CD4-positive, alpha-beta T cell (primary cell): ENCODE measurements around the gene ANKRD13B. TPM values are rescaled to one million over a fixed set of nuclear protein-coding genes. Genes with fewer than 3 reads are reported as not detected.
"Not testable (repeated sequence)": the region's sequence is repeated elsewhere in the genome, so short reads cannot be mapped to it uniquely, and the experiment has no call there.

Experiments used
- ATAC-seq: fragments of 200-7000 bp; cut with Tn5 transposase; one replicate; pipeline ENCODE4 v1.10.0; 2022; ENCODE audit warnings: mild to moderate bottlenecking; ENCODE audit not compliant: poor library complexity
- CTCF ChIA-PET: fragments of 350-600 bp; sonication (Branson Sonifier 250); formaldehyde crosslinking; loops from one replicate; lab custom pipeline; 2021; ENCODE audit warnings: antibody characterized with exemption, inconsistent platforms; lab: Charles Lee
- POLR2A ChIA-PET: fragments of 350-600 bp; sonication (Branson Sonifier 250); formaldehyde crosslinking; loops from one replicate; lab custom pipeline; 2021; ENCODE audit warnings: antibody characterized with exemption, inconsistent platforms; lab: Charles Lee
- DNase-seq, 14 experiments: peaks; one replicate each; pipeline ENCODE4 v3.0.0-alpha.2; 2013 to 2020; ENCODE audit warnings: mixed read lengths in 2 of 14
- H3K27ac ChIP-seq, 2 donors: one replicate each; pipeline versions ENCODE4 v1.5.1 to v1.7.0; 2013; ENCODE audit warnings: low read length in 2 of 2, low read depth in 1 of 2, mild to moderate bottlenecking in 1 of 2
- H3K27me3 ChIP-seq, 2 experiments: 1 replicate in 1 of 2; 2 replicates in 1 of 2; pipeline versions ENCODE4 v1.6.1 to v1.7.0; 2013; ENCODE audit warnings: low read length in 2 of 2, control low read depth in 1 of 2, mild to moderate bottlenecking in 1 of 2, moderate library complexity in 1 of 2; ENCODE audit not compliant: insufficient read depth in 2 of 2, control insufficient read depth in 1 of 2
- H3K36me3 ChIP-seq: one replicate; pipeline ENCODE4 v1.6.1; 2013; ENCODE audit warnings: low read length, control low read depth; ENCODE audit not compliant: insufficient read depth
- H3K4me1 ChIP-seq: one replicate; pipeline ENCODE4 v1.6.1; 2013; ENCODE audit warnings: low read length, control low read depth; ENCODE audit not compliant: insufficient read depth
- H3K4me3 ChIP-seq: one replicate; pipeline ENCODE4 v1.5.1; 2013; ENCODE audit warnings: mild to moderate bottlenecking, low read length, moderate library complexity
- H3K9me3 ChIP-seq, 2 experiments: 1 replicate in 1 of 2; 2 replicates in 1 of 2; pipeline versions ENCODE4 v1.6.1 to v1.7.0; 2013; ENCODE audit warnings: low read length in 2 of 2, mild to moderate bottlenecking in 2 of 2, control low read depth in 1 of 2, moderate library complexity in 1 of 2; ENCODE audit not compliant: control insufficient read depth in 1 of 2, insufficient read depth in 1 of 2
- H3K27ac Mint-ChIP-seq: one replicate; pipeline ENCODE4 v1.8.0; 2020; ENCODE audit warnings: mixed read lengths
- H3K27me3 Mint-ChIP-seq: one replicate; pipeline ENCODE4 v1.8.0; 2021; ENCODE audit warnings: mixed read lengths
- H3K36me3 Mint-ChIP-seq: one replicate; pipeline ENCODE4 v1.8.0; 2021; ENCODE audit warnings: low read depth, mixed read lengths
- H3K4me1 Mint-ChIP-seq: one replicate; pipeline ENCODE4 v1.8.0; 2021; ENCODE audit warnings: low read depth, mixed read lengths
- H3K4me3 Mint-ChIP-seq: one replicate; pipeline ENCODE4 v1.8.0; 2020; ENCODE audit warnings: mild to moderate bottlenecking, mixed read lengths
- H3K9me3 Mint-ChIP-seq: one replicate; pipeline ENCODE4 v1.8.0; 2020; ENCODE audit warnings: mixed read lengths
- intact Hi-C, 2 experiments: fragments of 100-400 bp; cut with DNase I in 1 of 2; cut with micrococcal nuclease in 1 of 2; formaldehyde crosslinking; loops; one replicate each; pipeline versions ENCODE4 v1.15.1 to v1.9.0; 2023 to 2025; cut with DNase I, micrococcal nuclease
- total RNA-seq, 174 experiments: library from RNA in 2 of 174; stranded (reverse) in 2 of 174; gene quantifications; one replicate each; pipeline ENCODE4 v1.2.3 and lab custom pipeline; 2021 to 2026
- TF ChIP-seq, protein P1 (sequence below): fragments of 200-600 bp; IDR thresholded peaks from one replicate; pipeline ENCODE4 v1.8.0; 2022; ENCODE audit warnings: antibody characterized with exemption, mild to moderate bottlenecking

Gene ANKRD13B
- total RNA-seq, 2 experiments from 2014 or later = 2.1 to 3.0 TPM

DNA sequence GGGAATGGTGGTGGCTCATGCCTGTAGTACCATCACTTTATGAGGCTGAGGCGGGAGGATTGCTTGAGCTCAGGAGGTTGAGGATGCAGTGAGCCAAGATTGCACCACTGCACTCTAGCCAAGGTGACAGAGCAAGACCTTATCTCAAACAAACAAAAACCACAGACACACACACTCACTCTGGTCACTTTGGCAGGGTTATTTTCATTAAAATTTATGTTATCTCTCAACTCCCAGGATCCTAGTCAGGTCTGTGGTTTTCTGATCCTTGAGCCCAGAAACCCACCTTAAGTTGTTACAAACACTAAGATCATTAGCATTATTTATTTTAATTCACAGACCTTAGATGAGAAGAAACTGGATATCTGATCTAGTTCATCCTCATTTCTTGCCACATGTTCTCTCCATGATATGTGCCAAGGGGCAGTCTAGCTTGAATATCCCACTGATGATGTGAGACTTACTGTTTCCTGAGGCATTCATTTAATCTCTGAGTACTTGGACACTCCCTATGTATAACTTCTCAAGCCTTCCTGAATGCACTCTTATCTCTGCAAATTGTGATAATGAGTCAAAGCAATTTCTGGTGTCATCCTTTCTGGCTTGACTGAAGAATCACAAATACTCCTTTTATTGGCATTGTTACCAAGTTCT, 35.7 kb upstream of the ANKRD13B start:
- ATAC-seq (no peak), DNase-seq (no peak)
- intact Hi-C loops = no loop called here
- Histone ChIP-seq H3K9me3 (no peaks in the 10 kb centered on the region), H3K36me3 (peaks cover 11% of the 10 kb centered on the region), H3K27ac (no peak overlapping the region), H3K4me3 (no peak overlapping the region), H3K27me3 (no peaks in the 10 kb centered on the region), H3K4me1 (peaks cover 13% of the 10 kb centered on the region)
- ChIA-PET CTCF (interaction anchor here (1.3 kb wide), 1 partner anchor 20 kb away, joined by 3 read pairs; no protein-coding TSS in a partner anchor), POLR2A (no interaction called here)
- TF ChIP-seq, protein P1, sequence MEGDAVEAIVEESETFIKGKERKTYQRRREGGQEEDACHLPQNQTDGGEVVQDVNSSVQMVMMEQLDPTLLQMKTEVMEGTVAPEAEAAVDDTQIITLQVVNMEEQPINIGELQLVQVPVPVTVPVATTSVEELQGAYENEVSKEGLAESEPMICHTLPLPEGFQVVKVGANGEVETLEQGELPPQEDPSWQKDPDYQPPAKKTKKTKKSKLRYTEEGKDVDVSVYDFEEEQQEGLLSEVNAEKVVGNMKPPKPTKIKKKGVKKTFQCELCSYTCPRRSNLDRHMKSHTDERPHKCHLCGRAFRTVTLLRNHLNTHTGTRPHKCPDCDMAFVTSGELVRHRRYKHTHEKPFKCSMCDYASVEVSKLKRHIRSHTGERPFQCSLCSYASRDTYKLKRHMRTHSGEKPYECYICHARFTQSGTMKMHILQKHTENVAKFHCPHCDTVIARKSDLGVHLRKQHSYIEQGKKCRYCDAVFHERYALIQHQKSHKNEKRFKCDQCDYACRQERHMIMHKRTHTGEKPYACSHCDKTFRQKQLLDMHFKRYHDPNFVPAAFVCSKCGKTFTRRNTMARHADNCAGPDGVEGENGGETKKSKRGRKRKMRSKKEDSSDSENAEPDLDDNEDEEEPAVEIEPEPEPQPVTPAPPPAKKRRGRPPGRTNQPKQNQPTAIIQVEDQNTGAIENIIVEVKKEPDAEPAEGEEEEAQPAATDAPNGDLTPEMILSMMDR = no peak
- Mint-ChIP-seq H3K4me1 (peaks cover 7% of the 10 kb centered on the region), H3K27me3 (no peaks in the 10 kb centered on the region), H3K27ac (no peak overlapping the region), H3K36me3 (no peaks in the 10 kb centered on the region), H3K9me3 (no peaks in the 10 kb centered on the region), H3K4me3 (no peak overlapping the region)

DNA sequence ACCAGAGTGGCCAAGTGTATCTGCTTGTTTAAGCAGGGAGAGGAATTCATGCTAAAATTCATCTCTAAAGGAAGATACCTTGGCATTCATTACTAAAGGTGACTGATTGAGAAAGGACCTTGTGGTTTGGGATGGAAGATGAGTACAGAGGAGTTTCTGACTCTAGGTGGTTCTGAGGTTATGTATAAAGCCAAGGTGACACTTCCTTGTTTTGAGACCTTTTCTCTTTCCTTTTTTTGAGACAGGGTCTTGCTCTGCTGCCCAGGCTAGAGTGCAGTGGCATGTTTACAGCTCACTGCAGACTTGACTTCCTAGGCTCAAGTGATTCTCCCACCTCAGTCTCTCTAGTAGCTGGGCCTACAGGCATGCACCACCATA, 35.2 kb upstream of the ANKRD13B start:
- Mint-ChIP-seq H3K27me3 (no peaks in the 10 kb centered on the region), H3K36me3 (no peaks in the 10 kb centered on the region), H3K27ac (no peak overlapping the region), H3K4me1 (peaks cover 9% of the 10 kb centered on the region), H3K9me3 (no peaks in the 10 kb centered on the region), H3K4me3 (no peak overlapping the region)
- Histone ChIP-seq H3K4me1 (peaks cover 18% of the 10 kb centered on the region), H3K36me3 (peaks cover 16% of the 10 kb centered on the region), H3K27ac (no peak overlapping the region), H3K4me3 (no peak overlapping the region), H3K9me3 (no peaks in the 10 kb centered on the region), H3K27me3 (no peaks in the 10 kb centered on the region)
- CTCF ChIA-PET = no interaction called here
- DNase-seq (peak in 1 of 14 experiments; percentile 13), ATAC-seq (no peak)
- TF ChIP-seq, protein P1 = no peak
- POLR2A ChIA-PET = no interaction called here
- intact Hi-C loops = no loop called here

DNA sequence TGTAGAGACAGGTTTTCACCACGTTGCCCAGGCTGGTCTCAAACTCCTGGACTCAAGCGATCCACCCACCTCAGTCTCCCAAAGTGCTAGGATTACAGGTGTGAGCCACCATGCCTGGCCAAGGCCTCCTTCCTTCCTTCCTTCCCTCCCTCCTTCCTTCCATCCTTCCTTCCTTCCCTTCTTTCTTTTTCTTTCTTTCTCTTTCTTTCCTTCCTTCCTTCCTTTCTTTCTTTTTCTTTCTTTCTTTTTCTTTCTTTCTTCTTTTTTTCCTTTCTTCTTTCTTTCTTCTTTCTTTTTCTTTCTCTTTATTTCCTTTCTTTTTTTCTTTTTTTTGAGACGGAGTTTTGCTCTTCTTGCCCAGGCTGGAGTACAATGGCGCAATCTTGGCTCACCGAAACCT, 34.8 kb upstream of the ANKRD13B start:
- H3K36me3 Mint-ChIP-seq, H3K9me3 Mint-ChIP-seq, H3K27ac ChIP-seq, POLR2A ChIA-PET, DNase-seq, H3K9me3 ChIP-seq, ATAC-seq, intact Hi-C loops, H3K27me3 Mint-ChIP-seq, CTCF ChIA-PET, H3K27me3 ChIP-seq, H3K4me3 Mint-ChIP-seq, H3K27ac Mint-ChIP-seq, H3K4me3 ChIP-seq: not testable (repeated sequence)
- peaks cover 22% of the 10 kb centered on the region for H3K4me1 ChIP-seq
- peaks cover 16% of the 10 kb centered on the region for H3K36me3 ChIP-seq
- peaks cover 11% of the 10 kb centered on the region for H3K4me1 Mint-ChIP-seq

DNA sequence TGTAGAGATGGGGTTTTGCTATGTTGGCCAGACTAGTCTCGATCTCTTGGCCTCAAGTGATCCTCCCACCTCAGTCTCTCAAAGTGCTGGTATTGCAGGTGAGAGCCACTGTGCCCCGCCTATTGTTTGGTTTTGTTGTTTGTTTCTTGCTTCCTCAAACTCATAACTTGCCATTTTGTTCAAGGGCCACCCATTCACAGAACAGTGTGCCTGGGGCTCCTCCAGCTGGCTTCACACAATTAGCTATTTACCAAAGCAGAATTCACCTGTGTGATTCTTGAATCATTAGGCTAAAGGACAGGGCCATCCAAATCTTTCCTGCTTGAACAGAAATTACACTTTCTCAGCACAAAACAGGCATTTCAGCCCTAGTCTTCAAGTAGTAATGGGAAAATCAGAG, 33.3 kb upstream of the ANKRD13B start:
- Mint-ChIP-seq H3K9me3 (no peaks in the 10 kb centered on the region), H3K27ac (no peak overlapping the region), H3K4me3 (no peak overlapping the region), H3K27me3 (no peaks in the 10 kb centered on the region), H3K36me3 (no peaks in the 10 kb centered on the region), H3K4me1 (peaks cover 19% of the 10 kb centered on the region)
- TF ChIP-seq, protein P1 = no peak
- no peak for DNase-seq
- ChIA-PET CTCF (interaction anchor here (1.3 kb wide), 1 partner anchor 23 kb away, joined by 4 read pairs; no protein-coding TSS in a partner anchor), POLR2A (no interaction called here)
- H3K27me3 ChIP-seq = no peaks in the 10 kb centered on the region
- H3K36me3 ChIP-seq = peaks cover 16% of the 10 kb centered on the region
- H3K9me3 ChIP-seq = no peaks in the 10 kb centered on the region
- no peak for ATAC-seq
- intact Hi-C loops = loop anchor here (10.0 kb wide), 1 partner anchor 55 kb away; no protein-coding TSS in a partner anchor
- H3K4me1 ChIP-seq = peaks cover 36% of the 10 kb centered on the region
- H3K27ac ChIP-seq = no peak overlapping the region
- no peak overlapping the region for H3K4me3 ChIP-seq
